ENCODE results near the gene NEUROG2. TPM values are rescaled to one million over a fixed set of nuclear protein-coding genes. Genes with fewer than 3 reads are reported as not detected.

Gene NEUROG2
- total RNA-seq, 4 donors from 2014 or later: not detected

DNA sequence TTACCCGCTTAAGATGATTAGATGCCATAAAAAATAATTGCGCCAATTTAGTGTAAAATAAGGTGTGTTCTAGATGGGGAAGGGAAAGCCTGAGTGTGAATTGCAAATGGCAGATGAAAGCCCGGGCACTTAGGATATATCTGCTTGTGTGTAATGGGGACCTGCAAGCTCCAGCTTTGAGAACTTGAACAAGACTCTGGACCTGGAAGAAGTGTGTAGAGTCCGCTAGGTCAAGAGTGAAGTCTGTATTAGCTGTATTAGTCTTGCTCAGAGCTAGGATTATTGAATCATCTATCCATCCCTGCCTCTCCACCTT, 4.2 kb downstream of the NEUROG2 start:
- H3K4me1 ChIP-seq: peaks cover 54% of the 10 kb centered on the region
- no peaks in the 10 kb centered on the region for H3K36me3 ChIP-seq
- peaks cover 100% of the 10 kb centered on the region for H3K27me3 ChIP-seq
- 64% methylated on average over 4 of the region's 4 CpGs for WGBS
- no peak overlapping the region for H3K27ac ChIP-seq
- no peak for TF ChIP-seq POLR2AphosphoS5 (IDR thresholded peaks at IDR 0.05)
- TF ChIP-seq EP300 (IDR thresholded peaks at IDR 0.05): no peak
- no peak for TF ChIP-seq POLR2A (IDR thresholded peaks at IDR 0.05)
- TF ChIP-seq, protein P1, sequence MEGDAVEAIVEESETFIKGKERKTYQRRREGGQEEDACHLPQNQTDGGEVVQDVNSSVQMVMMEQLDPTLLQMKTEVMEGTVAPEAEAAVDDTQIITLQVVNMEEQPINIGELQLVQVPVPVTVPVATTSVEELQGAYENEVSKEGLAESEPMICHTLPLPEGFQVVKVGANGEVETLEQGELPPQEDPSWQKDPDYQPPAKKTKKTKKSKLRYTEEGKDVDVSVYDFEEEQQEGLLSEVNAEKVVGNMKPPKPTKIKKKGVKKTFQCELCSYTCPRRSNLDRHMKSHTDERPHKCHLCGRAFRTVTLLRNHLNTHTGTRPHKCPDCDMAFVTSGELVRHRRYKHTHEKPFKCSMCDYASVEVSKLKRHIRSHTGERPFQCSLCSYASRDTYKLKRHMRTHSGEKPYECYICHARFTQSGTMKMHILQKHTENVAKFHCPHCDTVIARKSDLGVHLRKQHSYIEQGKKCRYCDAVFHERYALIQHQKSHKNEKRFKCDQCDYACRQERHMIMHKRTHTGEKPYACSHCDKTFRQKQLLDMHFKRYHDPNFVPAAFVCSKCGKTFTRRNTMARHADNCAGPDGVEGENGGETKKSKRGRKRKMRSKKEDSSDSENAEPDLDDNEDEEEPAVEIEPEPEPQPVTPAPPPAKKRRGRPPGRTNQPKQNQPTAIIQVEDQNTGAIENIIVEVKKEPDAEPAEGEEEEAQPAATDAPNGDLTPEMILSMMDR (IDR thresholded peaks at IDR 0.05): no peak
- H3K9me3 ChIP-seq: no peaks in the 10 kb centered on the region
- DNase-seq (ENCODE audit: low spot score in 2 of 2): no peak
- no peak overlapping the region for H3K4me3 ChIP-seq

DNA sequence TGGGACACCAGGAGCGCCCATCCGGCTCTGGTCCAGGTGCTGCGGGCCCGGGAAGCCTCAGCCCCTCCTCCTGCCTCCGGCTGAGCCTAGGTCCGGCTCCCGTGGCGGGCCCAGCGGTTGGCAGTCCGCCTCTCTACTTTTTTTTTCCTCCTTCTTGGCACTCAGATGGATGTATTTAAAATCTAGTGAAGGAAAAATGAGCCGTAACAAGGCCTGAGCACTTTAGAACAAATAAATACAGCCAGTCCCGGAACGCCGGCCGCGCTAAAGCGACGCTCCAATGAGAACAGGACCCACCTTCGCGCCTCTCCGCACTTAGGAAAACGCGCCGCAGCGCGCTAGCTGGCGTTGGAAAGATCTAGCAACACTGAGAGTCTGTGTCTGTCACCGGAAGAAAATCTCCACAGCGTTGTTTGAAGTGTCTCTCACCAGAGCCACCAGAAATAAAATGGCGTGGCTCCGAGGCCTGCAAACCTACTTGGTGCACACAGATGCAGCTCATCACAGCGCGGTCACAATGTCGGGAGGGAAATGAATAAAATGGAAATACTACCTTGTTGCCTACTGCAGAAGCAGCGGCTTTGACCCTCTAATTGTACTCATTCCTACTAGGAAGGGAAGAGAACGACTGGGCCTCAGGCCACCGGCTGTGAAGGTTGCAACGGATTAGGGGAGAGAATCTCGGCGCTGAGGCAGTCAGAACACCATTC, 4.7 kb downstream of the NEUROG2 start:
- Histone ChIP-seq H3K36me3 (no peaks in the 10 kb centered on the region), H3K27me3 (peaks cover 100% of the 10 kb centered on the region), H3K4me1 (peaks cover 49% of the 10 kb centered on the region), H3K9me3 (no peaks in the 10 kb centered on the region), H3K27ac (no peak overlapping the region), H3K4me3 (peak overlapping the region; percentile 38)
- 27% methylated on average over 40 of the region's 40 CpGs for WGBS
- no peak for DNase-seq (ENCODE audit: low spot score in 2 of 2)
- TF ChIP-seq, protein P1 (IDR thresholded peaks at IDR 0.05): no peak
- no peak for TF ChIP-seq POLR2A (IDR thresholded peaks at IDR 0.05)
- TF ChIP-seq POLR2AphosphoS5 (IDR thresholded peaks at IDR 0.05): no peak
- TF ChIP-seq EP300 (IDR thresholded peaks at IDR 0.05): no peak

DNA sequence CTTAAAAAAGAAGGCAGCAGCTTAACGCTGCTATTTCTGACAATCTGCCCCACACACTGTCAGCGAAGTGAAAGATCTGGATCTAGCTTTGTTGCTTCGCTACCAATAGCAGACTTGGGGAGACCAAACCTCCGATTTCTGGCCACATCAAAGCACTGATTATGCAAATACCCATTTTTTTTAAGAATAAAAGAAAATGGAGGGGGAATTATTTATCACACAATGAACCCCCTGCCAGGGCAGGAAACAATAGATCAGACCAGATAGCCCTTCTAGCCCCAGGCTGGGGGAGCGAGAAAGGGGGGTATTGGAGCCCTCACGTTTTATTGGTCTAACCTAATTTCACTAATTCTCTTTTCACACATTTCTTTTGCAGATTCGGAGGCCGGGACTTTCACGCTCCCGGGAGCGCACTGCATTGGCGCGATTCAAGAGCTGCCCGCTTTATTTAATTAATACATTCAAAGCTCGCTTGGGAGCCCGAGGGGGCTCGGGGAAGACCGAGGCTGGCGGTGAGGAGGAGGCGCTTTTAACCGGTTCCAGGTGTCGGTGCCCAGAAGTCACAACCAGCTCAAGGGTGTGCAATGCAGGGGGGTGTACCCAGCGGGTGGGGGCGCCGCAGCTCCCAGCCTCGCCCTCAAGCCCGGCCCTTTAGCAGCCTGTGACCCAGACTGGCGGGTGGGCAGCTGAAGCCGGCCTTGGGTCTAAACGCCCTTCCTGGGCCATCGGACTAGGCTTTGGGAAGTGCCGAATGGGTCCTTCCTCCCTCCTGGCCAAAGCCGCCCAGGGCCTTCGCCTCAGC, 5.5 kb downstream of the NEUROG2 start:
- Histone ChIP-seq H3K9me3 (no peaks in the 10 kb centered on the region), H3K27me3 (peaks cover 100% of the 10 kb centered on the region), H3K4me3 (peak overlapping the region; percentile 38), H3K36me3 (no peaks in the 10 kb centered on the region), H3K27ac (no peak overlapping the region), H3K4me1 (peaks cover 41% of the 10 kb centered on the region)
- no peak for DNase-seq (ENCODE audit: low spot score in 2 of 2)
- WGBS: 4% methylated on average over 24 of the region's 34 CpGs
- no peak for TF ChIP-seq POLR2AphosphoS5 (IDR thresholded peaks at IDR 0.05)
- no peak for TF ChIP-seq POLR2A (IDR thresholded peaks at IDR 0.05)
- TF ChIP-seq, protein P1 (IDR thresholded peaks at IDR 0.05): no peak
- no peak for TF ChIP-seq EP300 (IDR thresholded peaks at IDR 0.05)

DNA sequence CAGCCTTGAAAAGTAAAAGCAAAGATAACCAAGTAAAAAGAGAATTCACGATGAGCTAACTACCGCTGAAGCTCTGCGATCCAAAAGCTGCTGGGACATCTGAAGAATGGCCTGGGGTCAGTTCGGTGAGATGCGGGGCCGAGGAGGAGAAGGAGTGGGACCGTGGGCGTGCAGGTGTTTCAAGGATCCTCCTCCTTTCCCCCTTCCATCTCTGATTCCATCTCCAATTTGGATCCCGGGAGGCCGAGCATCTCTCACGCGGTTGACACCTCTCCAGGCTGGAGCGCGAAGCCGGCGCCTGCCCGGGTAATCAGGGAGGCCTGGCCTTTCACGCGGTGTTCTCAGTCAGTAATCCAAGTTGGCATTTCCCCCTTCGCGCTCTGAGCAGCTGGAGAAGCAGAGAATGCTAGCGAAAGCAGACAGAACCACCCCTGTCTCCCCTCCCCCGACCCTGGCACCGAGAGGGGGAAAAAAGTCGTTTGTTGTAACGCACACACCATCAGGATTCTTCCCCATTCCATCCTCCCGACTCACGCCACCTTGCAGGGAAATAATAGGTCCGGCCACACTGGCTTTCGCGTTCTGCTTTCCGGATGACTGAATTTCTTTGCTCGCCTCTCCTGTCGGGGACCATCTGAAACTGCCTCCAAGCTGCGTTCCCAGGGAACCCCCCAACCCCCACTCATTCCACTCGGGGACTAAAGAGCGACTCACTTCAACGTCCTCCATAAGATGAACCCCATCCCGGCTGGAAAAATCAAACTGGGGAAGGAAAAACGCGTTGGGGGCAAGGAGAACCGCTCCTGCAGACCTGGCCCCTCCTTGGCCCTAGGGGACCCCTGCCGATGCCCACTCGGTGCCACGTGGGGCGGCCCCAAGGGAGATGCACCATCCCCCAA, 6.5 kb downstream of the NEUROG2 start:
- H3K4me3 ChIP-seq: peak overlapping the region; percentile 38
- H3K9me3 ChIP-seq: no peaks in the 10 kb centered on the region
- WGBS: 5% methylated on average over 46 of the region's 46 CpGs
- no peak overlapping the region for H3K27ac ChIP-seq
- peaks cover 32% of the 10 kb centered on the region for H3K4me1 ChIP-seq
- TF ChIP-seq POLR2AphosphoS5 (IDR thresholded peaks at IDR 0.05) (no peak), POLR2A (IDR thresholded peaks at IDR 0.05) (no peak), EP300 (IDR thresholded peaks at IDR 0.05) (no peak)
- TF ChIP-seq, protein P1 (IDR thresholded peaks at IDR 0.05): no peak
- peaks cover 99% of the 10 kb centered on the region for H3K27me3 ChIP-seq
- H3K36me3 ChIP-seq: no peaks in the 10 kb centered on the region
- DNase-seq (ENCODE audit: low spot score in 2 of 2): no peak
